Activated CD8-positive, alpha-beta memory T cell treated with anti-CD3 and anti-CD28 coated beads for 1 hour (primary cell): Measurements from ENCODE around the gene EGFR.
"Not testable (repeated sequence)": the region's sequence is repeated elsewhere in the genome, so short reads cannot be mapped to it uniquely, and the experiment has no call there.

Experiments used
- DNase-seq, 2 donors: peaks; one replicate each; pipeline ENCODE4 v3.0.0-alpha.2; 2020; ENCODE audit warnings: low read depth in 1 of 2; ENCODE audit errors: extremely low read depth in 1 of 2

Gene EGFR

DNA sequence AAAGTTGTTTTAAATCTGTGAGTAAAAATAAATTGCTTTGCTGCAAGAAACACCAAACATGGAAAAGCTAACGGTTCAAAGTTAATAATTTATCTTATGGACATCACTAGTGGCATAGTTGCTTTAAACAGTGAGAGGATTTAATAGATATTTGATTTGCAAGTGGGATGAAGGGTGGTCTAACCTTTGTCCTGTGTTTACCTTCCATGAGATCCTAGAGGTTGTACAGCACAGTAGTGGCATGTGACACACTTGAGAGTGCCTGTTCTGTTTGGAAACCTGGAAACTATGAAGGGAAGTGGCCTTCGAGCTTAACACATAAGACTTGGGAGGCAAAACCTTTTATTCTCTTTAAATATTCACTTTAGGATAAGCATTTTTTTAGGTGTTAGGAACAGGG, 16.0 kb downstream of the EGFR start:
- no peak for DNase-seq

DNA sequence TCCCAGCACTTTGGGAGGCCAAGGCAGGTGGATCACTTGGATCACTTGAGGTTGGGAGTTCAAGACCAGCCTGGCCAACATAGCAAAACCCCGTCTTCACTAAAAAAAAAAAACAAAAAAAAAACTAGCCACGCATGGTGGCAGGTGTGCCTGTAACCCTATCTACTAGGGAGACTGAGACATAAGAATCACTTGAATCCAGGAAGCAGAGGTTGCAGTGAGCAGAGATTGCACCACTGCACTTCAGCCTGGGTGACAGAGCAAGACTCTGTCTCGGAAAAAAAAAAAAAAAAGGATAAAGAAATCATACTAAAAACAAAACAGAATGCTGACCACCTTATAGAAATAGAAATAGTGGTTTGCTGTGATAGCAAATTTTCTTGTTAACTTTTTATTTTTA, 16.6 kb downstream of the EGFR start:
- not testable (repeated sequence) for DNase-seq

DNA sequence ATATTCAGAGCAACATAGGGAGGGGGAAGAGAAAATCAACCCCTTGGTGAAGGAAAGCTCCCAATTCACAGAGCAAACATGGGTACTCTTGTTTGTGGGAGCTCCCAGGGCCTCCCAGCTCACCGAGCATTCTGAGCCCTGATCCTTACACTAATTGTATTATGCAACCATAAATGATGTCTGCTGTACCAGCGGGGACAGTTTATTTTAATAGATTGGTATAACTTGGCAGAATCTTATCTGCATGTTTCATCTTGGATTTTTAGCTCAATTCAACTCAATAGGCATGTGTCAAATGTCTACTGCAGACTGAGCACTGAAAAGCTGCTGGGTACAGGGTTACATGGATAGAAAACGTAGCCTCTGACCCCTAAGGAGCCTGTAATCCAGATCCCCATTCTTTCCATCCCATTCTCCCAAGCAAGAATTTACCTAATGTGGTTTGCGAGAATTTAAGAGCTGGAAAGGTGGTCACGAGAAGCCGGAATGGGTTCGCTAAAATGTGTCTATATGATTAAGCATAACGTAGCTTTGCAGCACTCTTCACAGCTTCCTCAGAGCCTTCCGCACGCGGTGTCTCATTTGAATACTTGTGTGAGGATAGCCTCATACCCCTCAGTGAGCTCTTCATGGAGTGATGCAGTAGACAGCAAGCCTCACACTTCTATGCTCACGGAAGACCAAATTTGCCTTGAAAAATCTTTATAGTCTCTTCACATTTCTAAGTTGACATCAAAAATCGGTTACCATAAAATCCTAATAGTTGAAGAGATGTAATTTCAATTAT, 18.3 kb downstream of the EGFR start:
- no peak for DNase-seq

DNA sequence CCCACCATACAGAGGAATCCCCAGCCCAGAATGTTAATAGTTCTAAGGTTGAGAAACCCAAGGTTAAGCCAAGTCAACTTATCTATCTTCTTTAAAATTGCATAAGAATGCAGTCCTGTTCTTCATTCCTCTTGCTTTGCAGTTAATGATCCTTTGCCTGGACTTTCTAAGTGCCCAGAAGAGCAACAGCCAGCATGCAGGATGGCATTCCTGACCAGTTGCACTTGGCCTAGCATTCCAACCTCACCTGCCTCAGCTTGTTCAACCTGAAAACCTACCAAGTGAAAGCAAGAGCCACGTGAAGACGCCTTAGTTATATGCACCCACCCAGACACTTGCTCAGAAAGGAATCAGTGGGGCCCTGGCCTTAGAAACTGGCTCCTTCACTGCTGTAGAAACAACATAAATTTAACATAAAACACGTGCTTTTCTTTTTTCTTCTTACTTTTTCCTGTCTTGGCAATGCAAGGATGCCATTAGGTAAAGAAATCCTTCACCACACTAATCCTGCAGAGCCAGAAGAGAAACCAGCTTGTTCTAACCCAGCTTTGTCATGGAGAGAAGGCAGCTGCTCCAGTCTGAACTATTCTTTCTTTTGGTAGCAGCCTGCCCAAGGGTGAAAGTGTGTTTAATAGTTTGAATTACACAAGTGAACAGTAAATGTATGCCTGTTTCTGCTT, 25.0 kb downstream of the EGFR start:
- DNase-seq, result no peak

DNA sequence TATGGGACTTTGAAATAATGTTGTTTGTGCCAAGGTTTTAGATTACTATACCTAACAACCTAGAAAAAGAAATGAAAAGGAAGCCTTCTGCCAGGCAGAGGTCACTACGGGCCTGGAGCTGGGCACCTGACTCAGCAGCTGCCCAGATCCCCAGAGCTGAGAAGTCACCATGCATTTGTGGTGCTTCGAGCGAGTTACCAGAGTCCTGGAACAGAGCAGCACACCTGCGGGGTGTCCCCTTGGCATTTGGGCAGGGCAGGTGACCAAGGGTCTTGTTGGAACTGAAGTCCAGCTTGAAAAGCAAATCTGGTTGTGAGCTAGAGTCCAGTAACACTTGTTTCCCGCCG, 25.5 kb downstream of the EGFR start:
- no peak for DNase-seq

GRCh38 chr7:55044791-55045190, 26.0 kb downstream of the EGFR start:
- DNase-seq, result no peak

DNA sequence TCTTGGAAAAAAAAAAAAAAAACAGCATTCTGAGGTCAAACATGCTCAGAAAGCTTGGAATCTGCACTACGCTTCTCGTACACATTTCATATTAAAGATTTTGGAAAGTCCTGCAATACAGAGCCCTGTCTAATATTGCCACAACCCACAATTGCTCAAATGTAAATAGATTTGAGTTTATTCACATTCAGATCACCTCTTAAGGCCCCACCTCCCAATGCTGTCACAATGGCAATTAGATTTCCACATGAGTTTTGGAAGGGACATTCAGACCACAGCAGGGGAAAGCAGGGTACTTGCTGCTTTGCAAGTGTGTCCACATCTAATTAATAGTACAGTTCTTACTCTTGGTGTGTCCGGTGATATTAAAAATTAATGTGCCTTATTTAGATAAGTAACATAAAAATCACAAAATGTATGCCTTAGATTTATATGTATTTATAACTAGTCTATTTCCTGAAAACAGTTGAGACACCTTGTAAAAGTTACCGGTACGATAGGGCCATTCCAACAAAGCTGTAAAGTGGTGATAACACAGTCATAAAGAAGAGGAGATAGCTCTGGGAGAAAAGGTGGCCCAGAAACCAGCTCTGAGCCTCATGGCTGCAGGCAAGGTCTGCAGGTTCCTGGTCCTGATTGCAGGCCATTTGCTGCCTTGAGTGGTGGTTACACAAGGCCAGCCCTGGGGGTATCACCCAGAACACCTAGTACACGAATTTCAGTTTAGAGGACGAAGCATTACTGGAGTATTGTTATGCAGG, 27.9 kb downstream of the EGFR start:
- DNase-seq, result no peak

GRCh38 chr7:55048221-55048859, 29.5 kb downstream of the EGFR start:
- DNase-seq, result no peak

DNA sequence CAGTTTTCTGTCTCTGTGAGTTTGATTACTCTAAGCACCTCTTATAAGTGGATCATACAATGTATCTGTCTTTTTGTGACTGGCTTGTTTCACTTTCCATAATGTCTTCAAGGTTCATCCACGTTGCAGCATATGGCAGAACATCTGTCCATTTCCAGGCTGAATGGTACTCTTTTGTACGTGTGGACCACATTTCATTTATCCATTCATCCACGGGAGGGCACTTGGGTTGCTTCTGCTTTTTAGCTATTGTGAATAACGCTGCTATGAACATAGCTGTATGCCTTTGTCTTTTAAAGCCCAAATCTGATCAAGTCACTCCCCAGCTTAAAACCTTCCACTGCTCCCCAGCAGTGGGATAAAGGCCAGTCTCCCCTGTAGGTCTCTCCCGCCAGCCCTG, 31.5 kb downstream of the EGFR start:
- no peak for DNase-seq

GRCh38 chr7:55052081-55052480, 33.3 kb downstream of the EGFR start:
- no peak for DNase-seq

- no peak for DNase-seq
Measured at GRCh38 chr7:55052741-55053427, 34.1 kb downstream of the EGFR start.

DNA sequence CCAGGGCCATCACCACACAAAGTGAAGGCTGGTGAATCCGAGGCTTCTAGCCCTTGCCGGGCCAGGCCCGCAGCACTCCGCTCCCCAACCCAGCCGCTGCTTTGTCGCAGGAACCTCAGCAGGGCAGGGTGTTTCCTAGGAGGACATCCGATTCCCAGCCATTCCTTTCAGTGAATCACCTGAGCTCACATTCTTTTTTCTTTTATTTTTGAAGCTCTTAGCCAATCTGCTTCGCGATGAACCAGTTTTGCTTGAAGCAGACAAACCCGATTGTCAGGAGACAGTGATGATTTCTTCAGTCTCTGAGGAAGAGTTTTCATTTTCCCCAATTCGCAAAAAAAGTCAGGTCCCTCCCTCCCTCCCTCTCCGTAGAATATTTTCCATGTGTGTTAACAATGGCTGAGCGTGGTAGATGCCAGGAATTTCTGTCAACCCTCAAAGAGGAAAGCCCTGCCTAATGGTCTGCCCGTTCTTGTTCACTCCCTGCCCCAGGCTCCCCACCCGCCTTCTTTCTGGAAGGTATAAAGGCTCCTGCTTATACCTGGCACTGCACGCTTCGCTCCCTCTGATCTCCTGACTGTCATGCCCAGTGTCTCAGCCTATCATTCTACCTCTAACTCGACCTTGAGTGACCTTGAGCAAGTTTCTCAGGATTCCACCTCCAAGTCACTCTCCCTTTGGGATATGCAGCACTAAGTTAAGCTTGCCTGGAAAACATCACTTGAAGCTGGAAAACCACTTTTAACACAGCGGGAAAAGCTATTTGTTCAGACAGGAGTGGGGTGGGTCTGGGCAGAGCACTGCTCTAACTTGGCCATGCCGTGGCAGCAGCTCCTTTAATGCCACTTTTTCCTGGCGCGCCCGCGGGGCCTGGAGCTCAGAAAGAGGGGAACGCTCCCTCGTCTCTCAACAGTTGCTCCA, 35.1 kb downstream of the EGFR start:
- no peak for DNase-seq

DNA sequence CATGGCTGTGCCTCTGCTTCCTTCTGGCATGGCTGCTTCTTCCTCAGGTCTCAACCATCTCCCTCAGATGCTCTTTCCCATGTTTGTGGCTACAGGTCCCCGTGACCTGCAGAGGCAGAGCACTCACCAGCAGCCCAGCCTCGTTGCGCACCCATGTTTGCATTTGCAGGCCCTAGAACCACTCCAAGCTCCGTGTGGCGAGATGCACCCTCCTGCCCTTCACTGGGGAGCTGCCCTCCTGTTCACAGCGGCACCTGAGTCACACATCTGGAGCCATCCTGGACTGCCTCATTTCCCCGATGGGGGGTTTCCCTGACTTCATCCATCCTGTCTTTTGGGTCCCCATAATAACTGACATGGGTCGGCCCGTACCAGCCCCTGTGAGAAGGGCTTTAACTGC, 35.9 kb downstream of the EGFR start:
- DNase-seq, result no peak

GRCh38 chr7:55055479-55055878, 36.7 kb downstream of the EGFR start:
- no peak for DNase-seq

GRCh38 chr7:55056068-55056467, 37.3 kb downstream of the EGFR start:
- no peak for DNase-seq

GRCh38 chr7:55056577-55057480, 38.0 kb downstream of the EGFR start:
- no peak for DNase-seq

DNA sequence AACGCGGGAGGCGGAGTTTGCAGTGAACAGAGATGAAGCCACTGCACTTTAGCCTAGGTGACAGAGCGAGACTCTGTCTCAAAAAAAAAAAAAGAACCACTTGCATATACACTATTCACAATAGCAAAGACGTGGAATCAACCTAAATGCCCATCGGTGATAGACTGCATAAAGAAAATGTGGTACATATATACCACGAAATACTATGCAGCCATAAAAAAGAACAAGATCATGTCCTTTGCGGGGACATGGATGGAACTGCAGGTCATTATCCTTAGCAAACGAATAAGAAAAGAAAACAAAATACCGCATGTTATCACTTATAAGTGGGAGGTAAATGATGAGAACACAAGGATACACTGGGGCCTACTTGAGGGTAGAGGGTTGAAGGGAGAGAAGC, 39.5 kb downstream of the EGFR start:
- no peak for DNase-seq

- DNase-seq, result no peak
Measured at GRCh38 chr7:55059021-55059420, 40.2 kb downstream of the EGFR start.

GRCh38 chr7:55060085-55060484, 41.3 kb downstream of the EGFR start:
- no peak for DNase-seq
